ENCODE results near the gene ASMT.

The ASMT gene

DNA sequence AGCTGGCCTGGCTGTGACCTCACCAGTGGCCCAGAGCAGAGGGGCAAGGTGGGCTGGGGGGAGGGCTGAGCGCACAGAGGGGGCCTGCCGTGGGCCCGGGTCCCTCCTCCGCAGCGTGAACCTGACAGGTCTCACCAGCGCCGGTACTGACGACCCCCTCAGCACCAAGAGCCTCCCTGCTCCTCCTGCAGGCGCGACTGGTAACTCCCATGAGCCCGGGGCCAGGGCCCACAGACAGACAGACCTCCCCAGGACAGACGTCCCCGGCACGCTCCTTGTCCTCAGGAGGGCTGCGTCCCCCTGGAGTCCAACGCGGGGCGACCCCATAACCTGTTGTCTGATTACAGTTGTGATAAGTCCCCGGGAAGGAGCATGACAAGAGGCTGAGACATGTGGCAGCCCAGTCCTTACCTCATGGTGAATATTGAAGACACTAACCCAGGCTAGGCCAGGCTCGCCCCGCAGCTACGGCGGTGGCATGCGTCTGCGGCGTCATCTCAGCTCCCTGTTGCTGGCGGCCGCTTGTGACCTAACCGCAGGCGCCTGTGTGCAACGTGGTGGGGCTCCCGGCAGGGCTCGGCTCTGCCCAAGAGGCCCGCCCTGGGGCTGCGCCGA, 15.0 kb upstream of the ASMT start:
- H3K79me2 ChIP-seq (ENCODE audit: insufficient read depth, low read depth), result no peaks in the 10 kb centered on the region; the same call in 1 of the 2 replicates
- no peaks in the 10 kb centered on the region for H3K4me1 ChIP-seq (ENCODE audit: low read depth, poor library complexity, severe bottlenecking)
- no peaks in the 10 kb centered on the region for H3K27me3 ChIP-seq (ENCODE audit: insufficient read depth, low read depth)
- no peak for TF ChIP-seq CTCF (conservative IDR thresholded peaks at IDR 0.05; ENCODE audit: low read depth, low read length)
- no peaks in the 10 kb centered on the region for H4K20me1 ChIP-seq (ENCODE audit: insufficient read depth)
- H3K36me3 ChIP-seq (ENCODE audit: insufficient read depth), result no peaks in the 10 kb centered on the region; the same call in 1 of the 2 replicates
- H3K27ac ChIP-seq, result no peak overlapping the region
- no peak overlapping the region for H2AFZ ChIP-seq (ENCODE audit: low read depth)
- no peak overlapping the region for H3K4me3 ChIP-seq (IDR thresholded peaks at IDR 0.05; ENCODE audit: insufficient read depth, low read depth, low read length)
- no peak overlapping the region for H3K9ac ChIP-seq
- H3K4me2 ChIP-seq, result no peak overlapping the region

DNA sequence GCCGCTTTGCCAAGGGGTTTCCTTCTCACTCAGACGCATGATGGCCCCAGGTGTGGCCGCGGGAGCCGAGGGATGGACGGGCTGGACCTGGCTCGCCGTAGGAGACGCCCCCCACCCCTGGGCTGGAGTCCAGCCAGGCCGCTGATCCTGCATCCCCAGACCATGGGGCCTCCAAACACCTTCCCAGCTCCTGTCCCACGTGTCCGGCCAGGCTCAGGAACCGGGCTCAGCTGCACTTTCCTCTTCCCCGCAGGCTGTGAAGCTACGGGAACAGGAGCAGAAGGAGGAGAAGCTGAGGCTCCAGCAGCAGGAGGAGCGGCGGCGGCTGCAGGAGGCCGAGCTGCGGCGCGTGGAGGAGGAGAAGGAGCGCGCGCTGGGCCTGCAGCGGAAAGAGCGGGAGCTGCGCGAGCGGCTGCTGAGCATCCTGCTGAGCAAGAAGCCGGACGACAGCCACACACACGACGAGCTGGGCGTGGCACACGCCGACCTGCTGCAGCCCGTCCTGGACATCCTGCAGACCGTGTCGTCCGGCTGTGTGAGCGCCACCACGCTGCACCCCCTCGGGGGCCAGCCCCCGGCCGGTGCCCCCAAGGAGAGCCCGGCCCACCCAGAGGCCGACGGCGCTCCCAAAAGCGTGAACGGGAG, 14.3 kb upstream of the ASMT start:
- Histone ChIP-seq H3K4me2 (no peak overlapping the region), H3K4me1 (ENCODE audit: low read depth, poor library complexity, severe bottlenecking) (no peaks in the 10 kb centered on the region), H3K27ac (no peak overlapping the region), H3K4me3 (IDR thresholded peaks at IDR 0.05; ENCODE audit: insufficient read depth, low read depth, low read length) (no peak overlapping the region), H3K79me2 (ENCODE audit: insufficient read depth, low read depth) (no peaks in the 10 kb centered on the region; the same call in 1 of the 2 replicates), H3K9ac (no peak overlapping the region), H3K27me3 (ENCODE audit: insufficient read depth, low read depth) (no peaks in the 10 kb centered on the region), H4K20me1 (ENCODE audit: insufficient read depth) (no peaks in the 10 kb centered on the region), H2AFZ (ENCODE audit: low read depth) (no peak overlapping the region), H3K36me3 (ENCODE audit: insufficient read depth) (no peaks in the 10 kb centered on the region; the same call in 1 of the 2 replicates)
- TF ChIP-seq CTCF (conservative IDR thresholded peaks at IDR 0.05; ENCODE audit: low read depth, low read length), result no peak

DNA sequence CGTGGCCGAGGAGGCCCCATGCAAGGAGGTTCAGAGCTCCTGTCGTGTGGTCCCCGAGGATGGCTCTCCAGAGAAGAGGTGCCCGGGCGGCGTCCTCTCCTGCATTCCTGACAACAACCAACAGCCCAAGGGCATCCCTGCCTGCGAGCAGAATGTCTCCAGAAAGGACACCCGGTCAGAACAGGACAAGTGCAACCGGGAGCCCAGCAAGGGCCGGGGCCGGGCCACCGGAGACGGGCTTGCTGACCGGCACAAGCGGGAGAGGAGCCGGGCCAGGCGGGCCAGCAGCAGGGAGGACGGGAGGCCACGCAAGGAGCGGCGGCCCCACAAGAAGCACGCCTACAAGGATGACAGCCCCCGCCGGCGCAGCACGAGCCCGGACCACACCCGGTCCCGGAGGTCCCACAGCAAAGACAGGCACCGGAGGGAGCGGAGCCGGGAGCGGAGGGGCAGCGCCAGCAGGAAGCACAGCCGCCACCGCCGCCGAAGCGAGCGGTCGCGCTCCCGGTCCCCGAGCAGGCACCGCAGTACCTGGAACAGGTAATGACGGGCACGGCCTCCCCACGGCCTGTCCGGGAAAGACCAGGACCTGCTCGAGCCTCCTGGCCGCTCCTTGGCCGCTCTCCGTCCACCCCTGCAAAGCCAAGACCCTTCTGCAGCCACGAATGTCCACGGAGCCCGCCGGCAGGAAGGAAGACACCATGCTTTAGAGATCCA, 13.7 kb upstream of the ASMT start:
- no peak overlapping the region for H3K4me2 ChIP-seq
- H3K9ac ChIP-seq, result no peak overlapping the region
- H4K20me1 ChIP-seq (ENCODE audit: insufficient read depth), result no peaks in the 10 kb centered on the region
- H3K79me2 ChIP-seq (ENCODE audit: insufficient read depth, low read depth), result no peaks in the 10 kb centered on the region; the same call in 1 of the 2 replicates
- H3K4me1 ChIP-seq (ENCODE audit: low read depth, poor library complexity, severe bottlenecking), result no peaks in the 10 kb centered on the region
- no peaks in the 10 kb centered on the region for H3K27me3 ChIP-seq (ENCODE audit: insufficient read depth, low read depth)
- no peak for TF ChIP-seq CTCF (conservative IDR thresholded peaks at IDR 0.05; ENCODE audit: low read depth, low read length)
- no peak overlapping the region for H2AFZ ChIP-seq (ENCODE audit: low read depth)
- H3K36me3 ChIP-seq (ENCODE audit: insufficient read depth), result no peaks in the 10 kb centered on the region; the same call in 1 of the 2 replicates
- no peak overlapping the region for H3K27ac ChIP-seq
- H3K4me3 ChIP-seq (IDR thresholded peaks at IDR 0.05; ENCODE audit: insufficient read depth, low read depth, low read length), result no peak overlapping the region

- Histone ChIP-seq H3K36me3 (ENCODE audit: insufficient read depth) (no peaks in the 10 kb centered on the region; the same call in 1 of the 2 replicates), H3K27me3 (ENCODE audit: insufficient read depth, low read depth) (no peaks in the 10 kb centered on the region), H3K9ac (no peak overlapping the region), H3K4me2 (no peak overlapping the region), H2AFZ (ENCODE audit: low read depth) (no peak overlapping the region), H3K4me3 (IDR thresholded peaks at IDR 0.05; ENCODE audit: insufficient read depth, low read depth, low read length) (no peak overlapping the region), H3K79me2 (ENCODE audit: insufficient read depth, low read depth) (no peaks in the 10 kb centered on the region; the same call in 1 of the 2 replicates), H3K27ac (no peak overlapping the region), H4K20me1 (ENCODE audit: insufficient read depth) (no peaks in the 10 kb centered on the region), H3K4me1 (ENCODE audit: low read depth, poor library complexity, severe bottlenecking) (no peaks in the 10 kb centered on the region)
- no peak for TF ChIP-seq CTCF (conservative IDR thresholded peaks at IDR 0.05; ENCODE audit: low read depth, low read length)
Measured at GRCh38 chrX:1601768-1602085, 13.1 kb upstream of the ASMT start.

Measured in KMS-11 (cell line).